BLaER1 treated with 17β-estradiol and CSF1 and Interleukin-3, amounts not matched to agents 10 nM and 100 nM (cell line): Measurements from ENCODE around the gene MEP1A.
"Not testable (repeated sequence)": the region's sequence is repeated elsewhere in the genome, so short reads cannot be mapped to it uniquely, and the experiment has no call there.

ENCODE experiments used
- H3K27ac ChIP-seq, 11 experiments: shearing (Covaris generic); formaldehyde crosslinking; 2 replicates each; pipeline ENCODE4 v1.8.1; 2022
- H3K27me3 ChIP-seq, 11 experiments: shearing (Covaris generic); formaldehyde crosslinking; 2 replicates each; pipeline ENCODE4 v1.8.1; 2022
- H3K36me3 ChIP-seq, 11 experiments: shearing (Covaris generic); formaldehyde crosslinking; 2 replicates each; pipeline ENCODE4 v1.8.1; 2022
- H3K4me1 ChIP-seq, 10 experiments: shearing (Covaris generic); formaldehyde crosslinking; 2 replicates each; pipeline ENCODE4 v1.8.1; 2022
- H3K4me2 ChIP-seq, 11 experiments: shearing (Covaris generic); formaldehyde crosslinking; 2 replicates each; pipeline ENCODE4 v1.8.1; 2022
- H3K4me3 ChIP-seq, 10 experiments: shearing (Covaris generic); formaldehyde crosslinking; 2 replicates each; pipeline ENCODE4 v1.8.1; 2022
- H3K9ac ChIP-seq, 11 experiments: shearing (Covaris generic); formaldehyde crosslinking; 2 replicates each; pipeline ENCODE4 v1.8.1; 2022
- H3K9me3 ChIP-seq, 11 experiments: shearing (Covaris generic); formaldehyde crosslinking; replicated peaks in 1 of 11; 2 replicates each; pipeline ENCODE4 v1.8.1; 2022
- H4K20me1 ChIP-seq, 11 experiments: shearing (Covaris generic); formaldehyde crosslinking; 2 replicates each; pipeline ENCODE4 v1.8.1; 2022
- Cebpa-rat ChIP-seq, 11 experiments: shearing (Covaris generic); IDR thresholded peaks; 2 replicates each; pipeline ENCODE4 v1.8.1; 2022

The MEP1A gene, protein sequence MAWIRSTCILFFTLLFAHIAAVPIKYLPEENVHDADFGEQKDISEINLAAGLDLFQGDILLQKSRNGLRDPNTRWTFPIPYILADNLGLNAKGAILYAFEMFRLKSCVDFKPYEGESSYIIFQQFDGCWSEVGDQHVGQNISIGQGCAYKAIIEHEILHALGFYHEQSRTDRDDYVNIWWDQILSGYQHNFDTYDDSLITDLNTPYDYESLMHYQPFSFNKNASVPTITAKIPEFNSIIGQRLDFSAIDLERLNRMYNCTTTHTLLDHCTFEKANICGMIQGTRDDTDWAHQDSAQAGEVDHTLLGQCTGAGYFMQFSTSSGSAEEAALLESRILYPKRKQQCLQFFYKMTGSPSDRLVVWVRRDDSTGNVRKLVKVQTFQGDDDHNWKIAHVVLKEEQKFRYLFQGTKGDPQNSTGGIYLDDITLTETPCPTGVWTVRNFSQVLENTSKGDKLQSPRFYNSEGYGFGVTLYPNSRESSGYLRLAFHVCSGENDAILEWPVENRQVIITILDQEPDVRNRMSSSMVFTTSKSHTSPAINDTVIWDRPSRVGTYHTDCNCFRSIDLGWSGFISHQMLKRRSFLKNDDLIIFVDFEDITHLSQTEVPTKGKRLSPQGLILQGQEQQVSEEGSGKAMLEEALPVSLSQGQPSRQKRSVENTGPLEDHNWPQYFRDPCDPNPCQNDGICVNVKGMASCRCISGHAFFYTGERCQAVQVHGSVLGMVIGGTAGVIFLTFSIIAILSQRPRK

DNA sequence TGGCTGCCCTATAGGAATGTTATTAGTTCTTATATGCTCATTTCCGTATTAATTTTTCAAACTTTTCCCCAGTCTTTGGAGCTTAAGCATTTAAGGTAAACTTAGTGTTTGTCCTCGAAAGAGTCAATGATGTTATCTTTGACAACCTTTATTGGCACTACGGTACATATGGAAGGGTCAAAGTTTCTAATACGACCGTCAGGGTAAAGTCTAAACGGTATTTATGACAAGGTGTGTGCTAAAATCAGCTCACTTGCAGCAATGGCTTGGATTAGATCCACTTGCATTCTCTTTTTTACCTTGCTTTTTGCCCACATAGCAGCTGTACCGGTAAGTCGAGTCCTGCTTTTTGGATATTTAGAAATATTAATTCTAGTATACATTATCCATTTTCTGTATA is at the start of gene MEP1A:
MEP1A (plus strand) TSS at position 252 of the 400 bp plus-strand sequence; CDS start at position 262, 10 bp downstream.
- Histone ChIP-seq H3K27me3 (no peaks in the 10 kb centered on the region), H4K20me1 (no peaks in the 10 kb centered on the region), H3K4me3 (no peak within 1 kb of the TSS), H3K9me3 (no peaks in the 10 kb centered on the region), H3K36me3 (no peaks in the 10 kb centered on the region), H3K27ac (no peak within 1 kb of the TSS), H3K9ac (no peak within 1 kb of the TSS), H3K4me2 (no peak within 1 kb of the TSS), H3K4me1 (peaks cover 0 to 5% (median 0%) of the 10 kb centered on the region in 10 experiments; a peak in 1 of 20 replicates)
- TF ChIP-seq Cebpa-rat (IDR thresholded peaks at IDR 0.05), result no peak

DNA sequence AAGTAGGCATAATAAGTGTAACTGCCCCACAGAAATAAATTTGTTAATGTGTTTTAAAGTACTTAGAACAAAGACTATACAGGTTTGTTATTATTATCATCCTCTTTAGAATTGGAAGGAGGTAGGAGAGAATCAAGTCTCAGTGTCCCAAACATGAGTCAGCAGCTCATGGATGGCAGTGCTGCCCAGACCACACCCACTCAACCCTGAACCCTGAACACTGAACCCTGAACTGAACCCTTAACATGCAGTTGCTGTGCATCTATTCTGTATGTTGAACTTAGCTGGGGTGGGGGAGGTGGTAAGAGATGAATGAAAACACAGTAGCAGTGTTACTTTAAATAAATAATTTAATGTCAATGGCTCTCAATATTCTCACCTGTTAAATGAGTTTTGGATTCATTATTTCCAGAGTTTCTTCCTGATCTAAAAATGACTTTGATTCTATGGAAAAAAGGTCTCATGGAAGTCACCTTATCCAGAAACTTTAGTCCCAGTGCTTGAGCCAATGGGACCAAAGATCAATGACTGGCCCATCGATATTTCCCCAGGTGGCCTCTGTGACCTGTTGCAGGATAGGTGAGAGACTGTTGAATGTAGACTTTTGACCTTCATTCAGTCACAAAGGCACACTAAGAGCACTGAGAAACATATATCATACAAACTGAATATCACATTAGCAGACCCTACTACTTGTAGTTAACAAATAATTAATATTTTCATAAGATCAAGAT is 49.6 kb upstream of the MEP1A start:
- no peak overlapping the region for H3K27ac ChIP-seq
- peaks cover 0 to 28% (median 0%) of the 10 kb centered on the region in 11 experiments; a peak in 3 of 22 replicates for H3K9me3 ChIP-seq
- no peak for TF ChIP-seq Cebpa-rat (IDR thresholded peaks at IDR 0.05)
- no peak overlapping the region for H3K9ac ChIP-seq
- H3K27me3 ChIP-seq, result no peaks in the 10 kb centered on the region
- no peak overlapping the region for H3K4me3 ChIP-seq
- no peak overlapping the region for H3K4me2 ChIP-seq
- no peaks in the 10 kb centered on the region for H4K20me1 ChIP-seq
- H3K4me1 ChIP-seq, result peaks cover 0 to 11% (median 0%) of the 10 kb centered on the region in 10 experiments; a peak in 3 of 20 replicates
- H3K36me3 ChIP-seq, result no peaks in the 10 kb centered on the region

DNA sequence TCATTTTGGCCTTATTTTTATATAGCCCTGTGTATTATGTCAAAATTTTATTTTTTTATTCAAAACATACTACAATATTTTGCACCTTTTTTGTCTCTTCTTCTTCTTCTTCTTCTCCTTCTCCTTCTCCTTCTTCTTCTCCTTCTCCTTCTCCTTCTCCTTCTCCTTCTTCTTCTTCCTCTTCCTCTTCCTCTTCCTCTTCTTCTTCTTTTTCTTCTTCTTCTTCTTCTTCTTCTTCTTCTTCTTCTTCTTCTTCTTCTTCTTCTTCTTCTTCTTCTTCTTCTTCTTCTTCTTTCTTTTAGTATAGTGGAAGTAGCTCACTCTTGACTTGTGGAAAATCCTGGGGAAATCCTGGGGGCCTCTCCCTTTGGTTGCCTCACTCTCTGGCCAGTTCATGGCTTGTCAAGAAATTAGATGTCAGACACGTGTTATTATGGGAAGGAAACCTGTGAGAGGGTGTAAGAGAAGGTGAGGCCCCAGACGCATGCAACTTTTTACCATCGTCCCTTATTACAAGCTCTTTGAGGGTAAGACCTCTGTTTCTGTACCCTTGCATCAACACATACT is 48.9 kb upstream of the MEP1A start:
- not testable (repeated sequence) for H3K27me3 ChIP-seq, H3K4me3 ChIP-seq, H3K36me3 ChIP-seq, H3K9ac ChIP-seq, H4K20me1 ChIP-seq, H3K27ac ChIP-seq, H3K4me2 ChIP-seq
- H3K4me1 ChIP-seq, result peaks cover 0 to 11% (median 0%) of the 10 kb centered on the region in 10 experiments; a peak in 3 of 20 replicates
- peaks cover 0 to 34% (median 0%) of the 10 kb centered on the region in 11 experiments; a peak in 3 of 22 replicates for H3K9me3 ChIP-seq

DNA sequence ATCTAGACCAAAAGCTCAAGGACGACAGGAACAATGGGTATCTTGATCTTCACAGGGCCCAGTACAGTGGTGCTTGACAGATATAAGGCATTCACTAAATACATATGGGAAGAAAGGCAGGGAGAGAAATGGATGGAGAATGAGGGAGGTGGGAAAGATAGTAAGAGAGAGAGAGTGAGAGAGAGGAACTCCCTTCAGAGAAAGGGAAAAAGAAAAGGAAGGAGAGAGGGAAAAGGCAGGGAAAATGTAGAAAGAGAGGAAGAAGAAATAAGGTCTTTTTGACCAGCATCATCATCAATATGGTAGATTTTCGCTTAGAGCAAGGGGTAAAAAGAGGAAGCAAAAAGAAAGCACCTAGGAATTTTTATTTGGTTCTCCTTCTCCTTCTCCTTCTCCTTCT is 47.2 kb upstream of the MEP1A start:
- no peak for TF ChIP-seq Cebpa-rat (IDR thresholded peaks at IDR 0.05)
- Histone ChIP-seq H3K9me3 (peaks cover 0 to 34% (median 0%) of the 10 kb centered on the region in 11 experiments; a peak in 3 of 22 replicates), H3K4me2 (peak overlapping the region in 1 of 11 experiments; percentile 9; a peak in 1 of 22 replicates), H3K27me3 (no peaks in the 10 kb centered on the region), H3K4me1 (peaks cover 0 to 15% (median 0%) of the 10 kb centered on the region in 10 experiments; a peak in 3 of 20 replicates), H3K36me3 (no peaks in the 10 kb centered on the region), H3K9ac (no peak overlapping the region), H3K4me3 (no peak overlapping the region), H3K27ac (no peak overlapping the region), H4K20me1 (no peaks in the 10 kb centered on the region)

DNA sequence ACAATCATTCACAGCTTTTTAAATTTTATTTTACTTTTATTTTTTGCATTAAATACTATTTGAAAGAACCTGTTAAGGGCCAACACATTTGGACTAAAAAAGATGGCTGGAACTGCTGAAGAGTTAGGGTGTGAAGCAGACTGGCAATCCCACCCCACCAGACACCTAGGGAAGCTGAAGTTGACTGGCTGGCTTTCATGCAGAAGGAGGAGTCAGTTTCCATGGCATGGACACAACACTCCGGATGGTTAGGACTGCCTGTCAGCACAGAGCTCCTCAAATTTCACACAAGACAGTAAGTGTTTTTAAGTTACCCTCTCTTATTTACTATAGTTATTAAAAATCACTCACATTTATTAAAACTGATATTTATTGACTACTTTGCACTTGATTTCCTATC is 46.5 kb upstream of the MEP1A start, which contains the start of gene ANKRD66:
ANKRD66 (plus strand) TSS at position 238 of the 400 bp plus-strand sequence. CDS start 5,016 bp downstream, outside the sequence.
- no peak for TF ChIP-seq Cebpa-rat (IDR thresholded peaks at IDR 0.05)
- no peak within 1 kb of the TSS for H3K4me3 ChIP-seq
- H3K4me2 ChIP-seq, result peak within 1 kb of the TSS in 1 of 11 experiments; percentile 9; a peak in 1 of 22 replicates
- H3K9me3 ChIP-seq, result peaks cover 0 to 34% (median 0%) of the 10 kb centered on the region in 11 experiments; a peak in 3 of 22 replicates
- H3K36me3 ChIP-seq, result no peaks in the 10 kb centered on the region
- peaks cover 0 to 15% (median 0%) of the 10 kb centered on the region in 10 experiments; a peak in 3 of 20 replicates for H3K4me1 ChIP-seq
- H4K20me1 ChIP-seq, result no peaks in the 10 kb centered on the region
- no peak within 1 kb of the TSS for H3K9ac ChIP-seq
- no peaks in the 10 kb centered on the region for H3K27me3 ChIP-seq
- H3K27ac ChIP-seq, result no peak within 1 kb of the TSS

DNA sequence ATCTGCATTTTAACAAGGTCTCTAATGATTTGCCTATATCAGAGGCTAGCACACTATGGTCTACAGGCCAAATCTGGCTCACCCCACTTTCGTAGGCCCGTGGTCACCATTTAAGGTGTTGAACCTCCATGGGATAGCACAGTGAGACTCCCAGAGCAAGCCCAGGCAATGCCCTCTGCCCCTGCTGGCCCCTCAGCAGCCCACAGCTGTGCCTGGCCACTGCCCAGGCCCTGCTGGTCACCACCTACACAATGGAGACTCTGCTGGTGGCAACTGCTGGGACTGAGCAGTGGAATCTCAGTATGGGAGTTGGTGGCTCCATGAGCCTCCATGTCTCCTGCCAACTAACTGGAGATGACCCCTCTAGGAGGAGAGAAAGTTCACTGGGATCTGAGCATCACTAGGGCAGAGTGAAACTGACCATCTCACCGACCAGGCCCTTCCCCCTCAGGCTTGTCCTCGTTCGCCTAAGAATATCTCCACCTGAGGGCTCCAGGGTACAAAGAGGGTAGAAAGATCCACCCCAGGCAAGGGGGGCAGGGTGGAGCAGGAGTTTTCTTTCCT is 44.2 kb upstream of the MEP1A start:
- Histone ChIP-seq H4K20me1 (no peaks in the 10 kb centered on the region), H3K9me3 (peaks cover 0 to 28% (median 0%) of the 10 kb centered on the region in 11 experiments; a peak in 3 of 22 replicates), H3K4me1 (peaks cover 0 to 15% (median 0%) of the 10 kb centered on the region in 10 experiments; a peak in 3 of 20 replicates), H3K27me3 (no peaks in the 10 kb centered on the region), H3K4me3 (no peak overlapping the region), H3K27ac (no peak overlapping the region), H3K36me3 (no peaks in the 10 kb centered on the region), H3K4me2 (0 out of 22 replicates have a peak overlapping the region, but pooled peaks of 1 of the 11 experiments have one; percentile 7), H3K9ac (no peak overlapping the region)
- no peak for TF ChIP-seq Cebpa-rat (IDR thresholded peaks at IDR 0.05)

DNA sequence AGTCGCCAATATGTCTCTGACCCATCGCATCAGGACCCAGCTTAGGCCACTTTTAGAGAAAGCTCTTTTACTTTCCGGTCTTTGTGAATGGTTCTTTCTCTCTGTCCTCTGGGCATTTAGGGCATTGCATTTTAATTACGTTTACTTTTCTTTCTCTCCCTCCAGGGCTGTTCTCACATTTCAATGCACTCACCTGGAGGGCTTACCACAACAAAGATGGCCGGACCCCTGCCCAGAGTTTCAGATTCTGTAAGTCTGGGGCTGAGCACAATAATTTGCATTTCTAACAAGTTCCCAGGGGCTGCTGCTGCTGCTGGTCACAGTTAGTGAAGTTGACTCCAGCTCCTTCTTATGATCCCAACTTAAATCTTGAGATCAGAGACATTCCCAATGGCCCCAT is 43.5 kb upstream of the MEP1A start:
- H3K27ac ChIP-seq, result no peak overlapping the region
- H3K36me3 ChIP-seq, result no peaks in the 10 kb centered on the region
- peak overlapping the region in 1 of 11 experiments; percentile 29; a peak in 1 of 22 replicates for H3K4me2 ChIP-seq
- H3K4me3 ChIP-seq, result no peak overlapping the region
- H3K27me3 ChIP-seq, result no peaks in the 10 kb centered on the region
- H3K9ac ChIP-seq, result no peak overlapping the region
- peaks cover 0 to 15% (median 0%) of the 10 kb centered on the region in 10 experiments; a peak in 3 of 20 replicates for H3K4me1 ChIP-seq
- no peaks in the 10 kb centered on the region for H4K20me1 ChIP-seq
- peaks cover 0 to 20% (median 0%) of the 10 kb centered on the region in 11 experiments; a peak in 3 of 22 replicates for H3K9me3 ChIP-seq
- no peak for TF ChIP-seq Cebpa-rat (IDR thresholded peaks at IDR 0.05)

DNA sequence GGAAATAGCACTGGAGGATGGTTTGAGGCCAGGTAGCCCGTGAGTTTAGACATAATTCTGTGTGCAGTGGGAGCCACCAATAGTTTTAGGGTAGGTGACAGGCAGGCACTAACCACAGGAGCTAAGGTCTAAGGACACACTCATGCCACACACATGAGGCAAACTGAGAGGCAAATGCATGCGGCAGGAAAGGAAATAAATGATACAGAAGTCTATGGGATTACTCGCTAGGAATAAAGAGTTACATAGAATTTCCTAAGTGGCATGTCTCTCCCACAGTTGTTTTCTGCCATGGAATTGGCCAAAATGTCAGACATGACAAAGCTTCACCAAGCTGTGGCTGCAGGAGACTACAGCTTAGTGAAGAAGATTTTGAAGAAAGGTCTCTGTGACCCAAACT is 41.5 kb upstream of the MEP1A start:
- Histone ChIP-seq H3K36me3 (no peaks in the 10 kb centered on the region), H3K27ac (no peak overlapping the region), H3K9ac (no peak overlapping the region), H3K9me3 (peaks cover 0 to 20% (median 0%) of the 10 kb centered on the region in 11 experiments; a peak in 3 of 22 replicates), H3K4me1 (peaks cover 0 to 14% (median 0%) of the 10 kb centered on the region in 10 experiments; a peak in 4 of 20 replicates), H3K4me2 (no peak overlapping the region), H3K27me3 (no peaks in the 10 kb centered on the region), H3K4me3 (no peak overlapping the region), H4K20me1 (no peaks in the 10 kb centered on the region)
- no peak for TF ChIP-seq Cebpa-rat (IDR thresholded peaks at IDR 0.05)
